ENCODE measurements around the gene TMX4.
"Not testable (repeated sequence)": the region's sequence is repeated elsewhere in the genome, so short reads cannot be mapped to it uniquely, and the experiment has no call there.

TMX4 gene

GRCh38 chr20:7967199-7967844 lies 52.2 kb downstream of the TMX4 start:
- no peak for DNase-seq (ENCODE audit: low read depth)

GRCh38 chr20:7966176-7966575 lies 53.4 kb downstream of the TMX4 start:
- no peak for DNase-seq (ENCODE audit: low read depth)

GRCh38 chr20:7959484-7959883 lies 60.1 kb downstream of the TMX4 start:
- DNase-seq (ENCODE audit: low read depth) = no peak

GRCh38 chr20:7956561-7956960 lies 63.0 kb downstream of the TMX4 start:
- DNase-seq (ENCODE audit: low read depth) = not testable (repeated sequence)

GRCh38 chr20:7950387-7950786 lies 69.2 kb downstream of the TMX4 start:
- no peak for DNase-seq (ENCODE audit: low read depth)

- DNase-seq (ENCODE audit: low read depth) = no peak
These were observed 75.7 kb downstream of the TMX4 start for GRCh38 chr20:7943891-7944290.

GRCh38 chr20:7940341-7940740 lies 79.2 kb downstream of the TMX4 start, which contains the start of gene HAO1:
HAO1 (minus strand) TSS chr20:7940458; CDS start chr20:7940422, 36 bp downstream.
- no peak for DNase-seq (ENCODE audit: low read depth)

- DNase-seq (ENCODE audit: low read depth) = no peak
These were observed 79.9 kb downstream of the TMX4 start for GRCh38 chr20:7939663-7940062.

GRCh38 chr20:7938058-7938457 lies 81.5 kb downstream of the TMX4 start:
- no peak for DNase-seq (ENCODE audit: low read depth)

- DNase-seq (ENCODE audit: low read depth) = no peak
These were observed 82.2 kb downstream of the TMX4 start for GRCh38 chr20:7937328-7937727.

GRCh38 chr20:7935027-7935551 lies 84.5 kb downstream of the TMX4 start:
- no peak for DNase-seq (ENCODE audit: low read depth)

- DNase-seq (ENCODE audit: low read depth) = no peak
These were observed 86.2 kb downstream of the TMX4 start for GRCh38 chr20:7933346-7933745.

GRCh38 chr20:7930343-7930742 lies 89.2 kb downstream of the TMX4 start:
- DNase-seq (ENCODE audit: low read depth) = no peak

Measured in fibroblast of the conjunctiva (primary cell).